Lower leg skin (tissue), 4 donors: Measurements from ENCODE around the gene CSNK2A2. TPM values are rescaled to one million over a fixed set of nuclear protein-coding genes. Genes with fewer than 3 reads are reported as not detected.
A peak's percentile ranks its signal among the peaks of the same experiment; 100 is the strongest.

Source experiments
- DNase-seq, 2 donors: peaks; one replicate each; pipeline ENCODE4 v3.0.0-alpha.2; 2019; ENCODE audit warnings: low spot score in 2 of 2
- H3K4me3 ChIP-seq: fragments of 200-600 bp; sonication (generic); 2 replicates; pipeline ENCODE4 v1.5.1; 2017; ENCODE audit warnings: mild to moderate bottlenecking, low read depth; ENCODE audit not compliant: poor library complexity, severe bottlenecking
- POLR2A ChIP-seq, 2 donors: fragments of 450-650 bp; IDR thresholded peaks; one replicate each; pipeline ENCODE4 v1.6.1; 2016 to 2017; ENCODE audit warnings: antibody characterized with exemption in 2 of 2, mild to moderate bottlenecking in 1 of 2, moderate library complexity in 1 of 2
- WGBS, 2 donors: methylation state at CpG; one replicate each; pipeline ENCODE4 v1.1.5; 2018; 5-methylcytosine and 5-hydroxymethylcytosine counted together
- intact Hi-C: fragments of 100-400 bp; cut with DNase I; formaldehyde crosslinking; loops from one replicate; pipeline ENCODE4 v1.15.0; 2023; ENCODE audit warnings: low total_unique reads
- total RNA-seq, 4 donors: library from RNA; depleted of rRNA; stranded (reverse); fragments of >200 nt; gene quantifications; one replicate each; pipeline ENCODE4 v1.1.0, GENCODE V29; 2016
- TF ChIP-seq, protein P1 (sequence below), 3 donors: fragments of 450-650 bp; IDR thresholded peaks; one replicate each; pipeline ENCODE4 v1.5.1; 2016; ENCODE audit warnings: antibody characterized with exemption in 3 of 3, mild to moderate bottlenecking in 3 of 3, moderate library complexity in 2 of 3

Gene CSNK2A2
- 100 to 1,000 TPM; 112 to 159 (median 141) TPM for total RNA-seq

DNA sequence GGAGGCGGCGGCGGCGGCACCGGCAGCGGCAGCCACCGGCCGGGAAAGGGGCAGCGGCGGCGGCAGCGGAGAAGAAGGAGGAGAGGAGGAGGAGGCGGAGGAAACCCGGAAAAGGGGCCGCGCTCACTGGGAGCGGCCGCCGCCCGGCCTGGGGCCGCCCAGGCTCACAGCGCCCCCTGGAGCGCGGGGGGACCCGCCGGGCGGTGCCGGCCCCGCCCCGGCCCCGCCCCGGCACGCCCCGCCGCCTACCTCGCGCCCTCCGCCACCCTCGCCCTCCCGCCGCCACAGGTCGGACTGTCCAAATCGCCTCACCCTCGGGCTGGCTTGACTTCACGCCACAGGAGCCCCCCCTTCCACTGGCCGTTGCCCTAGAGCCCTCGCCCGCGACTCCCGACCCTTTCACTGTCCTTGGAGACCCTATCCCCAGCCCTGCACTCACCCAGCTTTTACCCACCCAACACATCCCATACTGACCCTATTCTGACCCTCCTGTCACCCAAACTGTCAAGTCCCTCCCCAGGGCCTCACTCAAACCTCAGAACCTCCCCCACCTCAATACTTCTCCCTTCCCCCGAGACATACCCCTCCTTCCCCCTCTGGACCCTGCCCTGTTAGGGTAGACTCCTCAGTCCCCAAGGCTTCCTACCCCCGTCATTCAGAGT is at the start of gene CSNK2A2:
CSNK2A2 (minus strand) TSS at position 85 of the 662 bp plus-strand sequence. CDS start 370 bp downstream, outside the sequence.
- DNase-seq = peak; percentile 47 to 91
- 3 to 8% methylated on average over 20 to 48 of the region's 52 CpGs for WGBS, 2 donors
- intact Hi-C loops = no loop called here
- peak within 1 kb of the TSS; percentile 43 for H3K4me3 ChIP-seq
- TF ChIP-seq, protein P1, sequence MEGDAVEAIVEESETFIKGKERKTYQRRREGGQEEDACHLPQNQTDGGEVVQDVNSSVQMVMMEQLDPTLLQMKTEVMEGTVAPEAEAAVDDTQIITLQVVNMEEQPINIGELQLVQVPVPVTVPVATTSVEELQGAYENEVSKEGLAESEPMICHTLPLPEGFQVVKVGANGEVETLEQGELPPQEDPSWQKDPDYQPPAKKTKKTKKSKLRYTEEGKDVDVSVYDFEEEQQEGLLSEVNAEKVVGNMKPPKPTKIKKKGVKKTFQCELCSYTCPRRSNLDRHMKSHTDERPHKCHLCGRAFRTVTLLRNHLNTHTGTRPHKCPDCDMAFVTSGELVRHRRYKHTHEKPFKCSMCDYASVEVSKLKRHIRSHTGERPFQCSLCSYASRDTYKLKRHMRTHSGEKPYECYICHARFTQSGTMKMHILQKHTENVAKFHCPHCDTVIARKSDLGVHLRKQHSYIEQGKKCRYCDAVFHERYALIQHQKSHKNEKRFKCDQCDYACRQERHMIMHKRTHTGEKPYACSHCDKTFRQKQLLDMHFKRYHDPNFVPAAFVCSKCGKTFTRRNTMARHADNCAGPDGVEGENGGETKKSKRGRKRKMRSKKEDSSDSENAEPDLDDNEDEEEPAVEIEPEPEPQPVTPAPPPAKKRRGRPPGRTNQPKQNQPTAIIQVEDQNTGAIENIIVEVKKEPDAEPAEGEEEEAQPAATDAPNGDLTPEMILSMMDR (IDR thresholded peaks at IDR 0.05) = no peak
- TF ChIP-seq POLR2A (IDR thresholded peaks at IDR 0.05) = no peak

DNA sequence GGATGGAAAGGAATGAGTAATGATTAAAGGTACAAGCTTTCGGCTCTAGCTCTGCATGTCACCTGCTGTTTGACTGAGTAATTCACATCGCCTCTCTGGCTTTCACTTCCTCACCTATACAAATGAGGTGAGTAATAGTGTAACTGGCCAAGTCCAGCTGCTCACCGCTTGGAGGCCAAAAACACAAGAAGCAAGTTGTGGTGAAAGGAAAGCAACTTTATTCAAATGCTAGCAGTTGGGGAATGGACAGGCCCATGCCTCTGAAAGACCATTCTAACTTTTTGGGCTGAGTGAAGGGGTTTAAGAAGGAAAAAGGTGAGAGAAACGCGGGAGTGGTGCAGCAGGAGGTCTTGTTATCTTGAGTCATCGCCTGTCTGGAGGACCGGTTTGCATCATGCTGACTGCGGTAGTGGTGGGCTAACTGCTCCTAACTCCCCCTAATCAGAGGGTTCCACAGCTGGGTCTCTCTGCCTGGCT is 45.7 kb upstream of the CSNK2A2 start:
- WGBS, 2 donors = 56 to 63% methylated on average over 8 of the region's 8 CpGs
- H3K4me3 ChIP-seq = no peak overlapping the region
- TF ChIP-seq, protein P1 (IDR thresholded peaks at IDR 0.05) = no peak
- TF ChIP-seq POLR2A (IDR thresholded peaks at IDR 0.05) = no peak
- intact Hi-C loops = no loop called here
- no peak for DNase-seq

DNA sequence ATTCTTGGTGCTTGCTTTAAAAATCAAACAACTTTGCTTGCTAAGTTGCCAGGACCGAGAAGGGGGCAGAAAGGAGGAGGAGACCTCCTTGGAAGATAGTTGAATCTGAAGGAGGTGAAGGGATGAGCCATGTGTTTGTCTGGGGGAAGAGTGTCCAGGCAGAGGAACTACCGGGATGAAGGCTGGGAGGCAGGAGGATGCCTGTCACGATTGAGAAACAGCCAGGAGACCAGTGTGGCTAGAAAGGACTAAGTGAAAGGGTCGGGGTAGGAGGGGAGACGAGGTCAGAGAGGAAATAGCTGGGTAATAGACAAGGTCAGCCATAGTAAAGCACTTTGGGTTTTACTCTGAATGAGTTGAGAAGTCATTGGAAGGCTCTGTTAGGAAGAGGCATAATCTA is 38.9 kb upstream of the CSNK2A2 start:
- no peak for DNase-seq
- intact Hi-C loops = no loop called here
- TF ChIP-seq POLR2A (IDR thresholded peaks at IDR 0.05) = no peak
- WGBS, 2 donors = 17 to 22% methylated on average over 5 of the region's 5 CpGs
- no peak overlapping the region for H3K4me3 ChIP-seq

DNA sequence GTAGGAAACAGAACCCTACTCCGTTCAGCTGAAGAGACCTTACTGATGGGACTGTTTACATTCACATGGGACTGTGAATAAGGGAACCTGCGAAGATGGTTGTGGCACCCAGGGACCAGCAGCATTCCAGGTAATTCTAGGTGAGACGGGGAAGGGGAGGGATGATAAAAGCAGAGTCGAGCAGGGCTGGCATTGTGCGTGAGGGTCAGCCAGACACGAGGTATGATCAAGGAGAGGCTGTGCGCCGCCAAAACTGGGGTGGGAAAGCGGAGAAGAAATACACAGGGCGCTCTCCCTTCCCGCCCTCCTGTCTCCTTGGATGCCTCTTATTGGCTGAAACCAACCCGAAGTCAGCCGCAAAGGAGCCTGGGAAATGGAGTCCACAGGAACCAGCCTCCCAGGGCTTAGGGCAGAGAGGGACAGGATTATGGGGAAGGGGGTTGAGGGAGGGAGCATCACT is 38.4 kb upstream of the CSNK2A2 start:
- no peak overlapping the region for H3K4me3 ChIP-seq
- no peak for TF ChIP-seq POLR2A (IDR thresholded peaks at IDR 0.05)
- TF ChIP-seq, protein P1 (IDR thresholded peaks at IDR 0.05) = no peak
- peak; percentile 70 to 90 for DNase-seq
- WGBS, 2 donors = 0 to 1% methylated on average over 13 of the region's 13 CpGs
- intact Hi-C loops = no loop called here

DNA sequence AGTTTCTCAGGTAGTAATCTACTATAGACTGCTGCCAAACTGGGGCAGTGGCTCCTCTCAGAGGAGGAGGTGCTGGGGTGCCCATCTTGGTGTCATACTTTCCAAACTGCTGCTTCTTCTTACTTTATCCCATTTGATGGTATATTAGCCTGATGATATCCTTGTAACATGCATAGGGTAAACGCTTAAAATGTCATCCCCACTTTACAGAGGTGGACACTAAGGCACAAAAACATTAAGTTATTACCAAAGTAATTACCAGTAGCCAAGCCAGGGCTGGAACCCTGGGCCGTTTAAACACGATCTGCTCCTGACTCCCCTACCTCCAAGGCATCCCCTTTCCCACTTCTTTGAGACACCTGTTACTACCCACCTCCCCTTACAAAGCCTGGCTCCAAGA is 37.8 kb upstream of the CSNK2A2 start:
- H3K4me3 ChIP-seq = no peak overlapping the region
- TF ChIP-seq, protein P1 (IDR thresholded peaks at IDR 0.05) = no peak
- no peak for TF ChIP-seq POLR2A (IDR thresholded peaks at IDR 0.05)
- DNase-seq = no peak
- intact Hi-C loops = no loop called here
- WGBS, 2 donors = 42 to 51% methylated on average over 3 of the region's 3 CpGs

DNA sequence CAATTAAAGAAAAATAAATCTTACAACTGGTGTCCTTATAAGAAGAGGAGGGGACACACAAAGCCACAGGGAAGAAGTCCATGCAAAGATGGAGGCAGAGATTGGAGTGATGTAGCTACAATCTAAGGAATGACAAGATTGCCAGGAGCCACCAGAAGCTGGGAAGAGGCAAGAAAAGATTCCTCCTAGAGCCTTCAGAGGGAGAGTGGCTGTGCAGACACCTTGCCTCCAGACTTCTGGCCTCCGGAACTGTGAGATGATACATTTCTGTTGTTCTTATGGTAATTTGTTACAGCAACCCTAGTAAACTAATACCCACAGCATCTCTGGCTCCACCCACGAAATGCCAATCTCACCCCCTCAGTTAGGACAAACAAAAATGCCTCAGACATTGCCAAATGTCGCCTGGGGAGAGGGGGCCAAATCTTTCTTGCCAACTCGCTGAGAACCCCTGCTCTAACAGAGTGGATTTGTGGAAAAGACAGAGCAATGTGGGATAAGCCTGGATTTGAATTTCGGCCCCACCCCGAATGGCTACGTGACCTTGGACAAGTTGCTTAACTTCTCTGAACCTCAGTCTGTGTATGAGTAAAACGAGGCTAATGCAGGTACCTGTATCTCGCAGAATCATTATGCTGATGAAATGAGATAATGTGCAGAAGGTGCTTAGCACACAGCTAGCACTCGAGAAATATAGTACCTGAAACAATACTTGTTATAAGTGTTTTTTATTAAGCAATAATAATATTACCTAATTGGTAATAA is 37.1 kb upstream of the CSNK2A2 start:
- intact Hi-C loops = no loop called here
- 72 to 77% methylated on average over 10 of the region's 10 CpGs for WGBS, 2 donors
- DNase-seq = no peak
- H3K4me3 ChIP-seq = no peak overlapping the region
- no peak for TF ChIP-seq POLR2A (IDR thresholded peaks at IDR 0.05)
- TF ChIP-seq, protein P1 (IDR thresholded peaks at IDR 0.05) = no peak
